A549 treated with AZD9567 at 1 μM for 4 hours (cell line): ENCODE results near the gene ANKRD34C. TPM values are rescaled to one million over a fixed set of nuclear protein-coding genes. Genes with fewer than 3 reads are reported as not detected.

Experiments
- total RNA-seq: library from RNA; stranded (reverse); fragments of 200-300 nt; extraction: Qiagen RNA extraction; gene quantifications from 5 replicates; pipeline ENCODE4 v1.2.3, GENCODE V29; 2022; ENCODE audit not compliant: insufficient read depth

Gene ANKRD34C
- not detected in 5 replicates for total RNA-seq

DNA sequence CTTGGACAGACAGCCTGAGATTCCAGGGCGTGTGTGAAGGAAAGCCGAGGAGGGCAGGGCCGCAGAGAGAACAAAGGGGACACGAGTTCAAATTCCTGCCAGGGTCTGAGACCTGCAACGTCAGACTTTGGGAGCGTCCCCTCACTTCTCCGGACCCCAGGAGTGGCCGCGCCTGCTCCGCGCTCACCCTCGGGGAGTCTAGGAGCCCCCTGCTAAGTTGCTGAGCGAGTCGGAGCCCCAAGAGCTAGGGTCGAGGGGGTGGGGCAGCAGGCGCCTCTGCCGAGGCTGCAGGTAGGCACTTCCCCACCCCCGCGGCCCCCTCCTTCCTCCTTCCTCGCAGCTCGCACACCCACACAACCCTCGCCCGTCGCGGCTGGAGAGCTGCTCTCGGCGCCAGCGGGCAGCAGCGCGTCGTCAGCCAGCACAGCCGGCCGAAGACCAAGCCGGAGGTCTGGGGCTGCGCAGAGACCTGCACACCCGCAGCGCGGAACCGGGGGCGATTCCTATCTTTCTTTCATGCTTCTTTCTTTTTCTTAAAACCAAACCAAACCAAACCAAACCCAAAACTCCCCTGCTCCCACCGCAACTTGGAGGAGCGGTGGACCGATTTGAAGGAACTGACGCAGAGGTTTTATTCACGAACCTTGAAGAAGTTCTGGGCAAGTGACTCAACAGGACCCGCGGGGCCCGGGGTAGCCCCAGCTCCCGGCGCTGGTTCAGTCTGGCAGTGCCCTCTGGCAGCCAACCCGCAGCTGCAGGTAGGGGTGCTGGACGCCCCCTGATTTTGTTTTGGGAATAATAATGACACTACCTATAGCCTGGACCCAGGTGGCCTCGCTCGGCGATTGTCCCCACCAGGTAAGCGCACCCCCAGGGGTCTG is at the start of gene ANKRD34C:
Gene ANKRD34C, plus strand, starts transcription at position 352 of the 881 bp plus-strand sequence. CDS start 10,563 bp downstream, outside the sequence.

DNA sequence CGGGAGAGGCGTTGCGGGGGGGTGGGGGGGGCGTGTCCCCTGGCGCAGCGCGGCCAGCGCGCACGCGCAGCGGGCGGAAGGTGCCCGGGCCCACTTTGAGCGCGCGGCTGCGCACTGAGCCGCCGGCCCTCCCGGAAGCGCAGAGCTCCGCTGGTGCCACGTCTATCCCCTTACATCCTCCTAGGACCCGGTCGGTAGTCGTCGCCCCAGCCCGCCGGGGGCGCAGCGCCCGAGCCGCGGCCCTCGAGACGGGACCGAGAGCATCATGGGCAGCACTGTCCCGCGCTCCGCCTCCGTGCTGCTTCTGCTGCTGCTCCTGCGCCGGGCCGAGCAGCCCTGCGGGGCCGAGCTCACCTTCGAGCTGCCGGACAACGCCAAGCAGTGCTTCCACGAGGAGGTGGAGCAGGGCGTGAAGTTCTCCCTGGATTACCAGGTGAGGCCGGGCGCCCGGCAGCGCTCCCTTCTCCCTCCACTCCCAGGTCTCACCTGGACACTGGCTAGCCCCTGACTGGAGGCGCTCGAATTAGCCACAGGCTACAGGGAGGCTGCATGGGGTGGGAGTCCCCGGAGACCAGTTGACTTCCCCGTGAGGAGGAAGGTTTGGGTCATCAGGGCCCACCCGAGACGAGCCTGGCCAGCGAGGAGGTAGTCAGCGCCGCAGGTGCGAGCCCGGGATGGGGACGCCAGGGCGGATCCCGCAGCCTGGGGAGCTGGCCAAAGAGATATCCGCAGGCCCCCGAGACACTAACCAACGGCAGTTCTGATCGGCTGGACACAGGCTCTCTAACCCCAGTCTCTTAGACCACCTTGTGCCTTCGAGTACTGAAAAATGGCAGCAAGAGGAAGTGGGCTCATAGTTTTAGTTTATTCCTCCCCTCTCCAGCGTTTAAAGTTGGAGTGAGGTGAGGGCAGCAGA is 28.7 kb downstream of the ANKRD34C start, which contains the start of gene TMED3:
Gene TMED3, plus strand, starts transcription at position 128 of the 916 bp plus-strand sequence. Its CDS starts 138 bp downstream, at position 266.

Other genes starting within 250 kb of the ANKRD34C start
- 0.08 to 0.91 TPM (median 0.29 TPM) in 5 replicates for gene RASGRF1, start 191.9 kb upstream of the ANKRD34C start, total RNA-seq
- gene TMED3, start 28.4 kb downstream of the ANKRD34C start, total RNA-seq, result 135 to 199 TPM (median 192 TPM) in 5 replicates
- 0.34 to 0.94 TPM (median 0.52 TPM) in 5 replicates for gene MINAR1, start 149.6 kb downstream of the ANKRD34C start, total RNA-seq